Adipose tissue (tissue), 3 donors: Measurements from ENCODE around the gene DCST2. TPM values are rescaled to one million over a fixed set of nuclear protein-coding genes. Genes with fewer than 3 reads are reported as not detected.
"Not testable (repeated sequence)": the region's sequence is repeated elsewhere in the genome, so short reads cannot be mapped to it uniquely, and the experiment has no call there.

Experiments used
- H3K27ac ChIP-seq: one replicate; pipeline ENCODE4 v1.5.1; 2013; ENCODE audit warnings: low read depth, low read length
- WGBS, 3 donors: extraction: QIAGEN DNeasy Blood & Tissue Kit; methylation state at CpG; one replicate each; pipeline ENCODE4 v1.1.7; 2013; 5-methylcytosine and 5-hydroxymethylcytosine counted together
- polyA plus RNA-seq, 3 donors: library from polyadenylated mRNA; stranded (reverse); fragments of 200-250 nt; gene quantifications; one replicate each; pipeline ENCODE4 v1.2.3, GENCODE V29; 2013
- donor health status: healthy with polysubstance abuse.
- donor health status: Bipolar disorder and iron deficiency.
- donor health status: healthy.

Gene DCST2
- polyA plus RNA-seq, 3 donors, result 0.48 to 0.86 (median 0.67) TPM

DNA sequence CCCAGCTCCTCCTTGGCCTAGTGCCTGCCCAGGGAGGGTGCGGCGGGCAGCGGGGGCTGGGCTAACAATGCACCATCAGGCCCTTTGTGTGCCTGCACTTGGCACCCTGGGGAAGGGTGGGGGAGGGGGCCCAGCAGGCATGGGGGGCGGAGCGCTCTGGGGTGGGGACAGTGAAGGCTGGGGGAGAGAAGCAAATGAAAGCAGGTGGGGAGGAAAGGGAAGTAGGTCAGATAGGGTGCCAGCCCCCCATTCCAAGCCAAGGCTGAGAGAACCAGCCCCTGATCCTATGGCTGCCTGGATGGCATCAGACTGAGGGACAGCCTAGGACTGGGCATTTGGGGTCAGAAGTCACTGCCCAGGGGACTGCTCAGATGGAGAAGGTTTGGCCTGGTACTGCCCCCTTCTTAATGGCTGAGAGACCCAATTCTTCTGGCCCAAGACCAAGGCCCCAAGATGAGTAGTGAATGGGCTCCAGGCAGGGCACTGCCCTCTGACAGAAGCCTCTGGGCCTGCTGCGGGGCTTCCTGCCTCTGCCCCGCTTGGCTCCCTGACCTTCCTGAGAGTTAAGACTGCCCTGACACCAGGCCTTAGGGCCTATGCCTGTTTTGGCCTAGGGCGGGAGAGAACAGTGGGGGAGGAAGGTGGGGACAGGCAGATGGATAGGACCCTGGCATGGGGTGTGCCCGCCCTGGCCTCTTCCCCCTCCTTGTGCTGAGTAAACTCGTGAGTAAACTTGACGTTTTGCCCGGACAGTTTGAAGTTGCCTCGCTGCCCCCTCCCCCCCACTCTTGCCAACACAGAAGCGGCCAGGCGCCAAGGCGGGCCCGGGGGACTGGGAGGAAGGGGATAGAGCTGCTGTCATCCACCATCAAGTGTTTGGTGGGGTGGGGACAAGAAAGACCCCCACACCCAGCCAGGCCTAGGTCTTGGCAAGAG, 28.2 kb downstream of the DCST2 start:
- 11 to 38% (median 38%) methylated on average over 16 to 17 of the region's 17 CpGs for WGBS, 3 donors
- peak overlapping the region; percentile 48 for H3K27ac ChIP-seq

DNA sequence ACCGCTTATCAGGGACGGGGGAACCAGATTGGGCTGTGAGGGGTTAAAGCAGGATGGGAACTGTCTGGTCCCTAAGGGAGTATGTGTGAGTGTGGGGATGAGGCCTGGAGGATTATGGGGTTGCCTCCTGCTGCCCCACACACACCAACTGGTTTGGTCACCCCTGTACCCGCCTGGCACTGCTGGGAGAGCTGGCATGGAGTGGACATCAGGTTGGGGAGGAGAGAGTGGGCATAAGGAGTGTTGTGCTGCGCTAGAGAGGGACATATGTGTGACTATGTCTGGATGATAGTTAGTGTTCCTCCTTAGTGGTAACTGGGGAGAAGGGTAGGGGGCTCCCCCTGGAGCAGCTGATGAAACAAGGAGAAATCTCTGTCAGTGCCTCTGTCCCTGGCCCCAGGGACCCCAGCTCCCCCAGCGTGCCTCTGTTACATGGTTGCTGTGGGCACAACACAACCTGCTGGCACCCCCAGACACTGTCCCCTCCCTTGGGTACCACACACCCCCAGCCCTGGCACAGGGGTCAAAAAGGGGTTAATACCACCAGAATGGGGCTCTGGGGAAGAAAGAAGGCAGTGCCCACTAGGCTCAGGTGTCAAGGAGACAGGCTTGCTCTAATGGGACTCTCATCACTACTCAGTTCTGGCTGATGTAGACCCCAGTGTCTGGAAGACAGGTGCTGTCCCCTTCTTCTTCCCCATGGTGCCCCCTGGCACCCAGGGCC, 29.1 kb downstream of the DCST2 start:
- 23 to 41% (median 28%) methylated on average over 5 of the region's 5 CpGs for WGBS, 3 donors
- peak overlapping the region; percentile 81 for H3K27ac ChIP-seq

DNA sequence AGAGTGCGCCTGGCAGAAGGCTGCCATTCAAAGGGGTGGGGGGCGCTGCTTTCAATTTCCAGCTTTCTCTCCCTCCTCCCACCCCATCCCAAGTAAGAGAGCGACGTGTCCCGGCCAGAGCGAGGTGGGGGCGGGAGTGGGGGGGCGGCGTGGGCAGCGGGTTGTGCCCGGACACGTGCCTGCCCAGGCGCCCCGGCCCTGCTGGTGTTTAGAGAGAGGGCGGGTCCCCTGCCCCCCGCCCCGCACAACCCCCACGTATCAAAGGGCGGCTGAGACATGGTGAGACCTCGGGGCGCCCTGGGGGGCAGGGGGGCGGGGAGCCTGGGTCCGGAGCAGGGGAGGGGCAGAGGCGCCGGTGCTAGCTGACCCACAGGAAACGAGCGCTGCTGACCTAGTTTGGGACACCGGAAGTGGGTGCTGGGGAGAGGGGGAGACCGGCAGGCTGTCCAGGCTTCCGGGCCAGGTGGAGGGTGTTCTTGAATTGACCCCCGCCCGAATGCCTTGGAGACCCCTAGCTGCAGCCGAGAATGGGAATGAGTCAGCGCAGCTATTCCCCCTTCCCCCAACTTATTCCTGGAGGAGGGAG, 29.7 kb downstream of the DCST2 start:
- H3K27ac ChIP-seq, result peak overlapping the region; percentile 81
- 1 to 2% (median 2%) methylated on average over 29 to 34 of the region's 34 CpGs for WGBS, 3 donors

DNA sequence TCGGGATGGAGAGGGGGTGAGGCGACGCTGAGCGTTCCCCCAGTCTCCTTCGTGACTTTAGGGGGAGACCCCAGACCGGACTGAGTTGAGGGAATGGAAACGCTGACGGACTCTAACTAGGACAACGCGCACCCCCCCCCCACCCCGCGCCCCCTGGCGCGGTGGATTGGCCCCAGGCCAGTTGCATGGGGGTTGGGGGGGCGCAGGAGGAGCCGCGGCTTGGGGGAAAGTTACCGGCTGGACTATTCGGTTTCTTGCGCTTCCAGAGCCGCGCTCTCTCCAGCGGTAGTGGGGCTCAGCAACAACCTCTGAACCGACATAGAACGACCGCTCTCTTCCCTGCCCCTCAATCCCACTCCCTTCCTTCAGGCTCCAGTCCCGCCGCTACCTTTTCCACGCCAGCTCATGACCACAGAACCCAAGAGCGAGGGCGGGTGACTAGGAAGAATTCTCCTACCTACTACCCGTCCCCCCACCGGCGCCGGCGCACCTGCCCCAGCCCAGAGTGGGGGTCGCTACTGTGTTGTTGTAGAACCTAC, 30.3 kb downstream of the DCST2 start:
- peak overlapping the region; percentile 81 for H3K27ac ChIP-seq
- 0 to 1% (median 0%) methylated on average over 37 of the region's 37 CpGs for WGBS, 3 donors

DNA sequence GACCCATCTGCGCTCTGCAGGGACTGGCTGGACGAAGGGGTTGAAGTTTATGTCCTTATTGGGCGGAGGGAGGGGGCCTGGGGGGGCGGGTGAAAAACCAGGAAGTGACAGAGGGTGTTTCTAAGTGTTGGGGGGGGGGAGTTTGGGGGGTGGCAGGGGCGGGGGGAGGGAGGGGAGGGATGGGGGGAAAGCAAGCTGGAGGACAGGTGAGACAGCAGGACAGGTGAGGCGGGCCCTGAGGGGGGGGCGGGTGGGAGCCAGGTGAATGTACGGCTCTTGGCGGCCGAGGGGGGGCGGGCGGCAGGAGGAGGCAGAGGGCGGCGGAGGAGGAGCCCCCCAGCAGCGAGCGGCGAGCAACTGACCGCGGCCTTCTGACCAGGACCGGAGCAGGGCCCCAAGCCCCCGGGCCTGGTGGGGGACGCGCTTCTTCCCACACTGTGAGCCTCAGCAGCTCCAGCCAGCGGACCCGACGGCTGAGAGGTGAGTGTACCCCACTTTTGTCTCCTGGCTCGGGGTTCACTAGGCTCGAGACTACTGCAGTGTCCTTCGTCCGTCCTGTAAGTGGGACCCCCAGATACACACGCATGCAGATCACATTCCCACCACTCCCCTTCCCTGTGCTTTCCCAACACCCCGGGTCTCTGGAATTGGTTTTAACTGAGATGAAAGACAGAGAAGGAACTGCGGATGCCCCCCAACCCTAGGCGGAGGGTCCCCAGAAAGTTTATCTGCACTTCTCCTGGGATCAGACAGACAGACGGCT, 30.9 kb downstream of the DCST2 start, which contains the start of gene ZBTB7B:
Gene ZBTB7B, plus strand, starts transcription at position 339 of the 763 bp plus-strand sequence. CDS start 11,859 bp downstream, outside the sequence.
- WGBS, 3 donors, result 0 to 1% (median 0%) methylated on average over 24 to 34 of the region's 35 CpGs
- peak within 1 kb of the TSS; percentile 81 for H3K27ac ChIP-seq

DNA sequence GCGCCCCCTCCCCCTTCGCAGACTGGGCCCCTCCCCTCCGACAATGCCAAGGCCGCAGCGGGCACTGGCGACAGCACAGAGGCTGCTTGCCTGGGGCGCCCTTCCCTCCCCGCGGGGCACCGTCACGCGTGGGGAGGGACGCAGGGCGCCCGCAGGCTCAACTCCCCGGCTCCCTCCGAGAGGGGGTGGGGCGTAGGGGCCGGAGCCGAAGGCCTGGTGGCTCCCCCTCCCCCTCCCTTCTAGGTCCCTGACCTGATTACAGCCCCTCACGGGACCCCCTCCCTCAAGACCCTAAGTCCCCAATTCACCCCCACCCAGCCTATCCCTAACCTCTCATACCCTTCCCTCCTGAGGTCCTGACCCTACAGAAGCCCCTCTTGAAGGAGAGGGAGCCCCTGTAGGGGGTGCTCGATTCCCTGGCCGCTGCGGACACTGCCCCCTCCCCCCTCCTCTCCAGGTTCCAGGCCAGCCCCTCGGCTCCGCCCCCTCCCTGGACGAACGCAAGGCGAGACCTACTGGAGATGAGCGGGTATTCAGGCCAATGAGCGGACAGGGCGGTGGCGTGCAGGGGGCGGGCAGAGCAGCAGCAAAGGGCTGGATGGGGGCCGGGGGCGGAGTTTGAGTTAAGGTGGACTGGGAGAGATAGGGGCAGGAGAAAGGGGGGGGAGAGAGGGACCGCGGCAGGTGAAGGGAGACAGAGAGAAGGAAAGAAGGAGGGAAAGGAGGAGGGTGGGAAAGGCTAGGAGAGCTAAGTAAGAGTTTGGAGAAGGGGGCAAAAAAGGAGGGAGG, 31.7 kb downstream of the DCST2 start:
- peak overlapping the region; percentile 53 for H3K27ac ChIP-seq
- WGBS, 3 donors, result 1 to 2% (median 1%) methylated on average over 29 to 38 of the region's 38 CpGs

DNA sequence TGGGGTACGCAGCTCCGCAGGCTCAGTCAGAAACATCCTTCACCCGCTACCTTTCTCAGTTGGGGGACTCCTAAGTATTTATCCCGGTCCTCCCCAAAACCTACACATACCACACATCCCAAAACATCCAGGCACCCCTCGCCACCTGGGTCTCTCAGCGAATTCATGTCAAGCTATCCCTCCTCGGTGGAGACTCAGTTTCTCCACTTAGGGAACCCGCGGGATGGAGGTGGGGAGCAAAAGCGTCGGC, 32.2 kb downstream of the DCST2 start:
- peak overlapping the region; percentile 53 for H3K27ac ChIP-seq
- WGBS, 3 donors, result 0 to 1% (median 0%) methylated on average over 11 of the region's 11 CpGs

DNA sequence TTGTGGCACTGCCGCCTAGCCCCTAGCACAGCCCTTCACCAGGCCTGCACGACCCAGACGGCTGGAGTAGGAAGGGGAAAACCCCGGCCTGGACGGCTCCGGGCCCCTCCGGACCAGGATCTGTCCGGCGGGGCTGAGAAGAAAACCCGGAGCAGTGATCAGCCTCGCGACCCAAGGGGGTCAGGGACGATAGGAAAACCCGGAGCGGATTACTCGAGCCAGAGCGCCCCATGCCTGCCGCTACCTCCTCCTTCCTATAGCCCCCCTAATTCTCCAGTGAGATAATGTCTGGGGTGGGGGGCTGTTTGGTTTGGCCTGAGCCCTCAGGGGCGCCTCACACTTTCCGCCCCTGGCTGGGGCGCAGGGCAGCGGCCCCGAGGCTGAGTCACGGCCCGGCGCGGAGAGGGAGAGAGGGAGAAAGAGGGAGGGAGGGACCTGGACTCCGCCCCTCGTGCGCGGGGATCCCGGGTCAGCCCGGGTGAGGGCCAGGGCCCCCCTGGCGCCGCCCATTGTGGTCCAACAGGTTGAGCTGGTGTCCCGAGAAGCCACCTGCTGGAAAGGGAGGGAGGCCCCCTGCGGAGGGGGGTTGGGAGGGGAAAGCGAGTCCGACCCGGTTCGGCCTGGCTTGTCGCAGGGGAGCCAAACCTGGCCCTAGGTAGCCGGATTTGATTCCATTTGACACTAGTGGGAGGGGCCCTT, 32.7 kb downstream of the DCST2 start:
- 0 to 1% (median 0%) methylated on average over 40 to 43 of the region's 43 CpGs for WGBS, 3 donors
- peak overlapping the region; percentile 74 for H3K27ac ChIP-seq

DNA sequence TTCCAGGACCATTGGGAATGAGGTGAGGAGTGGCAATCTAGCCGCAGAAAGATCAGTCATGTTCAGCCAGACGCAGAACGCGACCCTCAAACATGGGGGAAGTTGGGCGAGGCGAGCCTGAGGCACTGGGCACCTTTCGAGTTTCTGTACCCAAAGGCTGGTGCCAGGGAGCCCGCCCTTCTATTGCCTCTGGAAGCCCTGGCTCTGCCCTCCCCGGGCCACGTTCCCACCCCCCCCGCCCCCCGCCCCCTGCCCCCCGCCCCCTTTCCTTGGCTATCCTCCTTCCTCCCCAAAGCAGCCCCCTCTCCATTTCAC, 33.2 kb downstream of the DCST2 start:
- H3K27ac ChIP-seq, result peak overlapping the region; percentile 74
- 0% methylated on average over 8 to 13 of the region's 13 CpGs for WGBS, 3 donors

DNA sequence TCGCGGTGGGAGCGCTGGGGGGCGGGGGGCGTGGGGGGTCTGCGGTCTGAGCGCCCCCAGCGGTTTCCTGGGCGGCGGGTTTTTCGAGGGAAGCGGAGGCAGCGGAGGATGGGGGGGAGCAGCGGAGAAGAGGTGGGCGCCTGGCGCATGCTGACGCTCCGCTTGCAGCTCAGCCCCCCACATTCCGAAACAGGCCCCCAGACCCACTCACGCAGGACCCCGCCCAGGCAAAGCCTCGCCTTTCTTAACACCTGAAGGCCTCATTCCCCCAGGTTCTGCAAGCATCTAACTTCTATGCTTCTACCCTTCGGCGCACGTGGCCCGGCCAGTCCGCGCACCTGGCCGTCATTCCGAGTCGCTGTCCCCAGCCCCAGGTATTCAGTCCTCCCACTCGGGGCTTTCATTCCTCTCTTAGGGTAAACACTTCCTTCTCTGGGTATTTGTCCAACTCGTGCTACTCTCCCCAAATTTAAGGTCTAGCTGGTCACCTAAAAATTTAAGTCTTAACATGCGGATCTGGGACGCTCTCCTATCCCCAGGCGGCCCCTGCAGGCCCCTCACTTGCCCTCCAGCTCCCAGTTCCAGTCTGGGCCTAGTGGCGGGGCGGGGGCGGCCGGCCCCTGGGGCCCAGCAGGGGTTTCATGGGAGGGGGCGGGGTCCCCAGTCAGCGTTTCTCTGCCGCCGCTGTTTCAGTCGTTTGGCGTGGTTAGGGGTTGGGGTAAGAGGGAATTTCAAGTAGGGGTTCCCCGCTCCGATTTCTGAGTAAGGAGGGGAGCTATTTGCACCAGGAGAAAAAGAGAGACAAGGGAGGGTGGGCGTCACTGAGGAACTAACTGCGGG, 33.8 kb downstream of the DCST2 start:
- WGBS, 3 donors, result 2 to 3% (median 3%) methylated on average over 45 to 50 of the region's 50 CpGs

DNA sequence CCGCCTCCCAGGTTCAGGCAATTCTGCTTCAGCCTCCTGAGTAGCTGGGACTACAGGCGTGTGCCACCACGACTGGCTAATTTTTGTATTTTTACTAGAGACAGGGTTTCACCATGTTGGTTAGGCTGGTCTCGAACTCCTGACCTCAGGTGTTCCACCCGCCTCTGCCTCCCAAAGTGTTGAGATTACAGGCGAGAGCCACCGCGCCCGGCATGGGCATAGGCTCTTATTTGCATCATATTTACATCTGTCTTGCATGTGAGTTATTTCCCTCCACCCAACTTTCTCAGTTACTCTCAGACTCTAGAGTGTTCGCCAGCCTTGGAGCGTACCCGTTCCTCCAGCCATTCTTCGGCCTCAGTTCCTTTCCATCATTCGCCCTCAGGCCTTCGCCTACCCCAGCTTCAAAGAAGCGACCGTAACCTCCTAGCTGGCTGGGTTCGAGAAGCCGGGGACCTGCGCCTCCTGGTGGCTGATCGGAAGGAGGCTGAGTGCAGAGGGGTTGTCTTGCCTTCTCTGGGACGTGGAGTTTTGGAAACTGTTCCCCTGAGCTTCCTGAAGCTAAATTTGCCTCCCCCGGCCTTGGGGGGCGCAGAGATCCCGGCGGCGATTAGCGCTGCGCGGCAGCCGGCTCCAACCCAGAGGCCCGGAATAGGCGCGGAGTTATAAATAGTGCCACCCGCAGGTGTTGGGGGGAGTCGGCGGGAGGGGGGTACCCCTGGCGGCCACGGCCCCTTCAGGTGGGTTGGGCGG, 34.6 kb downstream of the DCST2 start:
- no peak overlapping the region for H3K27ac ChIP-seq

More for the DNA sequence above, 33.8 kb downstream of the DCST2 start:
- H3K27ac ChIP-seq, result peak overlapping the region; percentile 74

DNA sequence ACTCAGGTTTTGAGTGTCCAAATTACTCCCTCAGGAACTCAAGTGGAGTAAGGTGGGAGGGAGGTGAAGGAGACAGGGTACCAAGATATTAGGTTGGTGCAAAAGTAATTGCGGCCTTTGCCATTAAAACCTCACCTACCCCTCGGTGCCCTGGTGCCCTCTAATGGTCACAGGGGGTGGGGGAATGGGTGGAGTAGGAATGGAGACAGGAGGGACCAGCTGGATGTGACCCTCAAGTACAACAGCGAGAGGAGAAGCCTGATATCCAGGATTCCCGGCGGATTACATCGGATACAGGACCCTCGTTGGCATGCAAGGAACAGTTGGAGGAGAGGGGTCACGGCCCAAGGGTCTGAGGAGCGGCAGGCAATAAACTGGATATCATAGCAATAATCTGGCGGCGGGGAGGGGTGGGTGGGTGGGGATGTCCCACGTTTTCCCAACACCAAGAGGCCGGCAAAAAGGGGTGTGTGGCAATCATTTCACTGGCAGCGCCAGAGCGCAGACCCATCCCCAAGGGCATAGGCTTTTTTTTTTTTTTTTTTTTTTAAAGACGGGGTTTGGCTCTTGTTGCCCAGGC, 35.3 kb downstream of the DCST2 start:
- no peak overlapping the region for H3K27ac ChIP-seq
- WGBS, 3 donors, result 67 to 69% (median 67%) methylated on average over 13 to 16 of the region's 16 CpGs

More for the DNA sequence above, 34.6 kb downstream of the DCST2 start:
- 10 to 12% (median 11%) methylated on average over 38 to 40 of the region's 40 CpGs for WGBS, 3 donors

DNA sequence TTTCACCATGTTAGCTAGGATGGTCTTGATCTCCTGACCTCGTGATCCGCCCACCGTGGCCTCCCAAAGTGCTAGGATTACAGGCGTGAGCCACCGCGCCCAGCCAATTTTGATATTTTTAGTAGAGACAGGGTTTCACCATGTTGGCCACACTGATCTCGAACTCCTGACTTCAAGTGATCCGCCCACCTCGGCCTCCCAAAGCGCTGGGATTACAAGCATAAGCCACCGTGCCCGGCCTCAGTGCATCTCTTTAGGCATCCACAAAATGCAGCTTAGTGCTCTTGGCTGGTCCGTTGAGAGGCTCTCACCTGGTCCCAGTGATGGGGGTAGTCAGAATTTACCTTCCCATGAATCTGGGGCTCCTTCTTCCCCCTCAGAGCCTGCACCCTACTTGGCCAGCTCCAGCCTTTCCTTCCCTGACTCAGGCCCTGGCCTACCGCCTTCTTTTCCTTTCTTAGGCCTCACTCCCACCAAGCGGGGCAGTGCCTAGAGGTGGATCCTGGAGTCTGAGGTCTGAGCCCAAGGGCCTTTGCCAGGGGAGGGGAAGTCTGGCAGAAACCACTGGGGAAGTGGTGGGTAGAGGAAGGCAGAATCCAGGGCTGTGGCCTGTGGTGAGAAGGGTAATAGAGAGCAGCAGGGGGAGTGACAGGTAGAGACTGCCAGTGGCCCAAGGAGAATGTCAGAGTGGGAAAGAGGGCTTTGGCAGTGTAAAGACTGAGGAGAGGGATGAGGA, 36.4 kb downstream of the DCST2 start:
- H3K27ac ChIP-seq, result no peak overlapping the region
- WGBS, 3 donors, result 77 to 84% (median 79%) methylated on average over 15 of the region's 15 CpGs

DNA sequence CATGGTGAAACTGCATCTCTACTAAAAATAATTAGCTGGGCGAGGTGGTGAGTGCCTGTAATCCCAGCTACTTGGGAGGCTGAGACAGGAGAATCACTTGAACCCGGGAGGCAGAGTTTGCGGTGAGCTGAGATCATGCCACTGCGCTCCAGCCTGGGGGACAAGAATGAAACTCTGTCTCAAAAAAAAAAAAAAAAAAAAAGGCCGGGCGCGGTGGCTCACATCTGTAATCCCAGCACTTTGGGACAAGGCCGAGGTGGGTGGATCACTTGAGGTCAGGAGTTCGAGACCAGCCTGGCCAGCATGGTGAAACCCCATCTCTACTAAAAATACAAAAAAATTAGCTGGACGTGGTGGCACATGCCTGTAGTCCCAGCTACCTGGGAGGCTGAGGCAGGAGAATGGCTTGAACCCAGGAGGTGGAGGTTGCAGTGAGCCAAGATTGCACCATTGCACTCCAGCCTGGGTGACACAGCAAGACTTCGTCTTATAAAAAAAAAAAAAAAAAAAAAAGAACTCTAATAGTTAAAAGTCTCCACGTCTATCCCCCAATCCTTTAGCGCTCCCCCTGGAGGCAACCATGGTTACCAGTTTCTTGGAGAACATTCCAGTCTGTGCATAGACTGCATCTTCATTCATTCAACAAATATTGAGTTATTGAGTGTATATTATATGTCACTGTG, 38.1 kb downstream of the DCST2 start:
- WGBS, 3 donors, result 59 to 63% (median 63%) methylated on average over 12 to 13 of the region's 13 CpGs
- H3K27ac ChIP-seq, result not testable (repeated sequence)
